Bone marrow (tissue), 2 donors: ENCODE results near the gene OSBP2.

Experiments used
- DNase-seq, 2 donors: peaks; one replicate each; lab custom pipeline; 2025; lab: John Stamatoyannopoulos, UW

Gene OSBP2

GRCh38 chr22:30843245-30843644, 148.6 kb downstream of the OSBP2 start:
- no peak for DNase-seq

- DNase-seq, result no peak
Observed at GRCh38 chr22:30847583-30847982, 152.9 kb downstream of the OSBP2 start.

GRCh38 chr22:30855266-30855665, 160.6 kb downstream of the OSBP2 start:
- no peak for DNase-seq

- no peak for DNase-seq
Observed at GRCh38 chr22:30855677-30856518, 161.2 kb downstream of the OSBP2 start.

- no peak for DNase-seq
Observed at GRCh38 chr22:30856741-30857502, 162.2 kb downstream of the OSBP2 start.

- DNase-seq, result no peak
Observed at GRCh38 chr22:30857791-30858190, 163.1 kb downstream of the OSBP2 start.

GRCh38 chr22:30858976-30859713, 164.5 kb downstream of the OSBP2 start:
- DNase-seq, result no peak

GRCh38 chr22:30859714-30860095, 165.0 kb downstream of the OSBP2 start:
- DNase-seq, result no peak

GRCh38 chr22:30860176-30861105, 165.8 kb downstream of the OSBP2 start:
- no peak for DNase-seq

GRCh38 chr22:30861131-30861530, 166.5 kb downstream of the OSBP2 start:
- DNase-seq, result no peak

GRCh38 chr22:30861688-30862552, 167.2 kb downstream of the OSBP2 start:
- no peak for DNase-seq

- DNase-seq, result no peak
Observed at GRCh38 chr22:30863081-30863833, 168.6 kb downstream of the OSBP2 start.

- no peak for DNase-seq
Observed at GRCh38 chr22:30864441-30865420, 170.1 kb downstream of the OSBP2 start.

- DNase-seq, result no peak
Observed at GRCh38 chr22:30865656-30866055, 171.0 kb downstream of the OSBP2 start.

- no peak for DNase-seq
Observed at GRCh38 chr22:30866216-30866615, 171.5 kb downstream of the OSBP2 start.

- no peak for DNase-seq
Observed at GRCh38 chr22:30866811-30867271, 172.2 kb downstream of the OSBP2 start.

GRCh38 chr22:30867746-30868662, 173.3 kb downstream of the OSBP2 start:
- no peak for DNase-seq
